ENCODE measurements around the gene FNDC3B.

Gene FNDC3B

GRCh38 chr3:172140499-172141391 lies 101.4 kb downstream of the FNDC3B start:
- no peak for TF ChIP-seq EZH2phosphoT487 (conservative IDR thresholded peaks at IDR 0.05; ENCODE audit: low read length)
- TF ChIP-seq CTCF (IDR thresholded peaks at IDR 0.05; ENCODE audit: insufficient read depth, low read length, poor library complexity, severe bottlenecking) = no peak
- Histone ChIP-seq H3K27ac (ENCODE audit: low read depth, low read length) (no peak overlapping the region), H3K27me3 (ENCODE audit: low read length) (no peaks in the 10 kb centered on the region), H3K79me2 (ENCODE audit: insufficient read depth, low read length) (no peaks in the 10 kb centered on the region), H2AFZ (ENCODE audit: low read depth, low read length, severe bottlenecking) (no peak overlapping the region), H3K36me3 (ENCODE audit: low read length) (no peaks in the 10 kb centered on the region), H3F3A (ENCODE audit: insufficient read depth) (no peaks in the 10 kb centered on the region), H4K20me1 (ENCODE audit: low read depth, low read length) (no peaks in the 10 kb centered on the region), H3K9me3 (ENCODE audit: insufficient read depth, low read length) (no peaks in the 10 kb centered on the region), H3K9ac (ENCODE audit: low read length) (no peak overlapping the region), H3K4me3 (ENCODE audit: insufficient read depth, low read length, poor library complexity, severe bottlenecking) (no peak overlapping the region), H3K4me2 (ENCODE audit: low read depth, low read length, poor library complexity, severe bottlenecking) (no peak overlapping the region), H3K9me2 (replicated peaks; ENCODE audit: insufficient read depth, low read length) (no peaks in the 10 kb centered on the region)

GRCh38 chr3:172142051-172142863 lies 102.9 kb downstream of the FNDC3B start:
- no peak for TF ChIP-seq CTCF (IDR thresholded peaks at IDR 0.05; ENCODE audit: insufficient read depth, low read length, poor library complexity, severe bottlenecking)
- no peak for TF ChIP-seq EZH2phosphoT487 (conservative IDR thresholded peaks at IDR 0.05; ENCODE audit: low read length)
- Histone ChIP-seq H2AFZ (ENCODE audit: low read depth, low read length, severe bottlenecking) (no peak overlapping the region), H3K27me3 (ENCODE audit: low read length) (no peaks in the 10 kb centered on the region), H3K36me3 (ENCODE audit: low read length) (no peaks in the 10 kb centered on the region), H3K4me3 (ENCODE audit: insufficient read depth, low read length, poor library complexity, severe bottlenecking) (no peak overlapping the region), H4K20me1 (ENCODE audit: low read depth, low read length) (no peaks in the 10 kb centered on the region), H3K4me2 (ENCODE audit: low read depth, low read length, poor library complexity, severe bottlenecking) (no peak overlapping the region), H3K9me3 (ENCODE audit: insufficient read depth, low read length) (no peaks in the 10 kb centered on the region), H3K9me2 (replicated peaks; ENCODE audit: insufficient read depth, low read length) (no peaks in the 10 kb centered on the region), H3K79me2 (ENCODE audit: insufficient read depth, low read length) (no peaks in the 10 kb centered on the region), H3K27ac (ENCODE audit: low read depth, low read length) (no peak overlapping the region), H3K9ac (ENCODE audit: low read length) (no peak overlapping the region), H3F3A (ENCODE audit: insufficient read depth) (no peaks in the 10 kb centered on the region)

- H3K79me2 ChIP-seq (ENCODE audit: insufficient read depth, low read length) = no peaks in the 10 kb centered on the region
- no peaks in the 10 kb centered on the region for H4K20me1 ChIP-seq (ENCODE audit: low read depth, low read length)
- no peaks in the 10 kb centered on the region for H3K9me2 ChIP-seq (replicated peaks; ENCODE audit: insufficient read depth, low read length)
- TF ChIP-seq EZH2phosphoT487 (conservative IDR thresholded peaks at IDR 0.05; ENCODE audit: low read length) = no peak
- no peak for TF ChIP-seq CTCF (IDR thresholded peaks at IDR 0.05; ENCODE audit: insufficient read depth, low read length, poor library complexity, severe bottlenecking)
- no peak overlapping the region for H3K4me2 ChIP-seq (ENCODE audit: low read depth, low read length, poor library complexity, severe bottlenecking)
- H2AFZ ChIP-seq (ENCODE audit: low read depth, low read length, severe bottlenecking) = no peak overlapping the region
- no peaks in the 10 kb centered on the region for H3K9me3 ChIP-seq (ENCODE audit: insufficient read depth, low read length)
- no peaks in the 10 kb centered on the region for H3F3A ChIP-seq (ENCODE audit: insufficient read depth)
- H3K27ac ChIP-seq (ENCODE audit: low read depth, low read length) = no peak overlapping the region
- H3K9ac ChIP-seq (ENCODE audit: low read length) = no peak overlapping the region
- H3K36me3 ChIP-seq (ENCODE audit: low read length) = no peaks in the 10 kb centered on the region
- no peak overlapping the region for H3K4me3 ChIP-seq (ENCODE audit: insufficient read depth, low read length, poor library complexity, severe bottlenecking)
- H3K27me3 ChIP-seq (ENCODE audit: low read length) = no peaks in the 10 kb centered on the region
Measured at GRCh38 chr3:172142864-172143451, 103.6 kb downstream of the FNDC3B start.

All from SU-DHL-6 (cell line).